CD4-positive, alpha-beta T cell treated with Interleukin-17A for 1 hour (primary cell): ENCODE measurements around the gene COPS8.

Source experiments
- DNase-seq: peaks from one replicate; pipeline ENCODE4 v3.0.0-alpha.2; 2020

COPS8 gene

DNA sequence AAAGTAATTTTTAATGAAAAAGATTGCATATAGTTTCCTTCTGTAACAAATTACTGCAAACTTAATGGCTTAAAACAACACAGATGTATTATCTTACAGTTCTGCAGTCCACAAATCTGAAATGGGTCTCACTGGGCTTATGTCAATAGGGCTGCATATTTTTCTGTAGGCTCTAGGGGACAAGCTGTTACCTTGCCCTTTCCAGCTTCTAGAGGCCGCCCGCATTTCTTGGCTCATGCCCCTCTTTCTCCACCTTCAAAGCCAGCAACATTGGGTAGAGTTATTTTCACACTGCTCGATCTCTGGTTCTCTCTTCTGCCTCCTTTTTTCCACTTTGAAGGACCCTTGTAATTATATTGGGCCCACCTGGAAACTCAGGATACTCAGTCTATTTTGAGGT is 16.7 kb downstream of the COPS8 start:
- no peak for DNase-seq

DNA sequence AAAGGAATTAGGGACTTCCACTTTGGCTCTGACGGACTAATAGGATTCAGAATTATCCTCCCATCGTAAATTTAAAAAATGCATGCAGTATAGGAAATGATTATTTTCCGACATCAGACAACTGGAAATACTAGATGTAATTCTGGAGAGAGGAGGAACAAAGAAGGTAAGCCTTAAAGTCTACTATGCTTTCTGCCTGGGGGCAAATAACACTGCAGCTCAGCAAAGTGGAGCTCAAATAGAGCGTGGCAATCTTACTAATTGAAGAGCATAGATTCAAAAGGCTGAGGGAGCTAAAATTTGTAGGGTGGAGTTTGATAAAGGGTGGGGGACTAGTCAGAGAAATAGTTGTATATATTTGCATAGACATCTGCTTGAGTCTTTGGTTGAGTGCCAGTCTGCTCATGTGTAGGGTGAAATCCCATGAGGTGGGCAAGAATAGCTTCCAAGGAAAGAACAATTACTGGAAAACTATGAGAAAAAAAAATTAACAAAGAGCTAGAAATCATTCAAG is 23.8 kb downstream of the COPS8 start:
- DNase-seq, result no peak

DNA sequence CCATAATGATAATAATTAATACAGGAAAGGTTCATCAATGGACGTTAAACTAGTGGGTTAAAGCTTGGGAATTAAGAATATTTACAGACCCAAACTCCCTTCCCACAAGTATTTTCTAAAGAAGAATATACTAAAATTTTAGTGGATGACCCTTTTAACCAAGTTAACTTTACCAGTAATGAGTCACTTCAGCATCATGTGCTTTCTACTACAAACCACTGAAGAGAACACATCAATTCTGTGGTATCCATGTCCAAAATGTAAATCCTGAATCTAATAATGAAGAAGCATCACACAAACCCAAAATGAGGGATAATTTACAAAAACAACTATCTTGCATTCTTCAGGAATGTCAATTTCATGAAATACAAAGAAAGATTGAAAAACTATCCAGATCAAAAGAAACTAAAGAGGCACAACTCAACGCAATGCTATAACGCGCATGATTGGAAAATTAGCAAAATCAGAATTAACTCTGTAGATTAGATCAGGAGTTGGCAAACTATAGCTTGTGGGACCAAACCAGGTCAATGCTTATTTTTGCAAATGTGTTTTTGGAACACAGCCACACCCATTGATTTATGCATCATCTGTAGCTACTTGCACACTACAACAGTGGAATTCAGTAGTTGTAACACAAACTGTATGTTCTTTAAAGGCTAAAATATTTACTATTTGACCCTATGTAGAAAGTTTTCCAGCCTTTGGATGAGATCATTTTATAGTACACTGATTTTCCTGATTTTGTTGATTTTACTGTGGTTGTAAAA is 27.5 kb downstream of the COPS8 start:
- DNase-seq, result no peak

DNA sequence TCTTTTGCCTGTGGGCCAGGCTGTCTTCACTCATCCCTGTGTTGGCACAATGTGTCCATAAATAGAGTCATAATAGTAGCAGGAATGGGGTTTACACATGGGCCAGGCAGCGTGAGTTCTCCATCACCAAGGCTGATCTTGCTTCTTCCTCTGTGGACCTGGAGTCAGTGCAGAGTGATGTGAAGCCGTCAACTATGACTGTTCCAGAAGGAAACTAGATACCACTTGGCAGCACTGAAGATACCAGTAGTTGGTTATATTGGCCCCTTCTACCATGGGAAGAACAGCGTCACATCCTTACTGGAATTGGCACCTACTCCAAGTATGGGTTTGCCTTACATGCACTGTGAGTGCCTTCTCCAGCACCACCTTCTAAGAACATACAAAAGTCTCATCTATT is 30.2 kb downstream of the COPS8 start:
- DNase-seq, result no peak

DNA sequence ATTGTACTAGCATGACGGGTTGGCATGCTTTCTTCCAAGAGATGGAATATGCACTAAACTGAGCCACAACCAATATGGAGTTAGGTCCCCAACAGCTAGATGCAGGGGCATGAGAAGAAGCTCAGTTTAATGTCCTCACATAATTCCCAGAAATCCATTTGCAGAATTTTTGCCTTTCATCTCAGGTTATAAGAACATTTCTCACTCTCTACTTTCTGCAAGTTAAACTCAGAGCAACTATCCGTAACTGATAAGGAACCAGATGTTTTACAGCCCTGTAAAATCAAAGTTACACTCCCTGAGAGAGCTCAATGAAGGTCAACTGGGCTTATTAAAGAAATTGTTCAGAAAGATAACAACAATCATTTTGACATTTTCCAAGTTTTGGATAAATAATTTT is 30.7 kb downstream of the COPS8 start:
- DNase-seq, result no peak

DNA sequence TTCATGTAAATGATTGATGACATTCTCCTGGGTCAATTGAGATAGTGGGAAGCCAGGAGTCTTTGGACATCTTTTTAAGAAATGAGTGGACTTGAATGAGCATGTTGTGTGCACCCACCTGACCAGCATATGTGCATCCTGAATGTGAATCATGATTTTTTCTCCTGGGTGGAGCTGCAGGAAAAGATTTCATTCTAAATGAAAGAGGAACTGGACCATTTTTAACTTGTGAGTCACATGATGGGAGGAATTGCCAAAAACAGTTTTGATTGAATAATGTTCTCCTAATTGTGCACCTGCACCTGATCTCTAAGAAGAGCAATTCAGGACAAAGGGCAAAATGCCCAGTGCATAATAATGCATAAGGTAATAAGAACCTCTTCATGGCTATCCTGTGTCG is 32.3 kb downstream of the COPS8 start:
- no peak for DNase-seq

DNA sequence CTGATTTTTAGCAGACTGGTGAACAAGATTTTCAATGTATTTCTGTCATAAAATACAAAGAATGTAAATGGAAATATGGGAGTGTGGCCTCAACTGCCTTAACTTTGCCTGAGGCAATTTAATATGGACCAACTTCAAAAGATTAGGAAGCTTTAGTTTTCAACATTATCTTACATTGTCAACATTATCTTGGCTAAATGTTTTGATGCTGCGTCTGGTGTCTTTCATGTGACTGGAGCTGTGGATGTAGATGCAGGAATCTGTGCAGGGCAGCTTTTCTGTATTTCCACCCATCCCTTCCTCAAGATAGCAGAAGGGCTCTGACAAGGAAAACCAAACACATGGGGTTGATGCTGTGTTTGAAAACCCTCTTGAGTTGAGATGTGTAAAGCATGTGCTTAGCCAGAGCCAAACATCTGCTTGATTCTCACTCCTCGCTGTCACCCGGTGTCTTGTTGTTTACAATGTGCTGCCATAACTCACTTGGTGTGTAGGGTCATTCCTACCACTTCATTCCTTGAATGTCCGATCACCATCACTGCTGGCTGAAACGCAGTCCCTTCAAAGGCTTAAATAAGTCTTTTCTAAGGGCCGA is 33.0 kb downstream of the COPS8 start:
- DNase-seq, result no peak

DNA sequence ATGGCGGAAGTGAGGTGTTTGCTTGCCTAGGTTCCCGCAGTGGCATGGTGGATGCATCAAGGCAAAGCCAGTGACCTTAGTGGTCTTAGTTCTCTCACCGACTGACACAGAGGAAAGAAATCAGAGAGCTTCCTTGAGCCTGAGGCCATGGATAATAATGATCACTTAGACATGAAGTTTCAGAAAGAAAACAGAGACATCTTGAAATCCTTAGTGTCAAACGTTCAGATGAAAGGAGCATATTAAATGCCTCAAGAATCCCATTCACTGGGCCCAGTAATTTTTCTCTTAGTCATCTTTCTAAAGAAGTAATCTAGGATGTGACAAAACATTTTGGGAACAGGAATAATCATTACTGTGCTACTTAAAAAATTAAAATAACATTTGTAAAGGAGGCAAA is 35.2 kb downstream of the COPS8 start:
- no peak for DNase-seq

DNA sequence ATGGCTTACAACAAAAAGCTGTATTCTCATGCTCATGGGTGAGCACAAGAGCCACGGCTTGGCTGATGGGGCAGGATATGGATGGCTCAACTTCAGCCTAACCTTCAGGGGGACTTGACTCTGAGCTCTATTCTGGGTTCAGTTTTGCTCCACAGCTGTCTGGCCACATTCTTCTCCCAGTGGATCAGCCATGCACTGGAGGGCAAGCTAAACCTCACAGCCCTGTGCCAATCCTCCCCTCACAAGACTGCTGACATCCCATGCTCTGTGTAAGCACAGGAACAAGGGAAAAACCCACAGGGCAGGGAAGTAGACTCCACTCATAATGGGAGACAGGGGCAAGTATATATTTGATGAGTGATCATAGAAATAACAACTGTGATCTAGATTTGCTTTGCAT is 35.6 kb downstream of the COPS8 start:
- no peak for DNase-seq

DNA sequence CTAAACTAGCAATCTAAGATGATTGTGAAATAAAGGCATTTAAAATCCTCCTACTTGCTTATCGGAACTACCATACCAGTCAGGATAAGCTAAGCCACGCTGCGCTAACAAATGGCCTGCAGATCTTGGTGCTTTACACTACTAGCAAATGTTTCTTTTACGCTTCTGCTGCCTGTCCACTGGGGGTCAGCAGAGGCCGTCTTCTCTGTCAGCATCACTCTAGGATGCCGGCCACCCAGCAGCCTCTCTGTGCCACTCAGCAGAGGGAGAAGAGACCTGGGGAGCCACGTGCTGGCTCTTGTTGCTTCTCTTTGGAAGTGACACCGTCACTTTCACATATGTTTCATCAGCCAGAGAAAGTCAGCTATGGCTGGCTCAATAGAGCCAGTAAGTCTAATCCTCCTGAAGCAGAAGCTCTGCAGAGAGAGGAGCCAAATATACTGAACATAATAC is 36.6 kb downstream of the COPS8 start:
- peak; percentile 14 for DNase-seq

DNA sequence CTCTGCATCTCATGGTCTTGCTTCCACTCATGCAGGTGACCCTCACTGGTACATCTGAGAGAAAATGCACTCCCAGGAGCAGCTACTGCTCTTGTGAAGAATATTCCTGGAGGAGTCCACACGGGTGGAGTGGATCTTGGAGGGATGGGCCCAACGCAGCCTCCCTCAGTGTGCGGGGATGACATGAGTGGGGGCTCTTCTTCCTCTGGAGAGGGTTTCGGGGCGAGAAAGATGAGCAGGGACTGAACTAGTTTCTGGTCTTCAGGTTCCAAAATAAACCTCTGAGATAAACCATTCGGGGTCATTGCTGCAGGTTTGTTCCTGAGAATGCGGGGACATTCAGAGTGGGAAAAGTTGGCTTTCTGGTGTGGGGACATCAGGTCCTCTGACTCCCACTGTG is 39.1 kb downstream of the COPS8 start:
- no peak for DNase-seq

DNA sequence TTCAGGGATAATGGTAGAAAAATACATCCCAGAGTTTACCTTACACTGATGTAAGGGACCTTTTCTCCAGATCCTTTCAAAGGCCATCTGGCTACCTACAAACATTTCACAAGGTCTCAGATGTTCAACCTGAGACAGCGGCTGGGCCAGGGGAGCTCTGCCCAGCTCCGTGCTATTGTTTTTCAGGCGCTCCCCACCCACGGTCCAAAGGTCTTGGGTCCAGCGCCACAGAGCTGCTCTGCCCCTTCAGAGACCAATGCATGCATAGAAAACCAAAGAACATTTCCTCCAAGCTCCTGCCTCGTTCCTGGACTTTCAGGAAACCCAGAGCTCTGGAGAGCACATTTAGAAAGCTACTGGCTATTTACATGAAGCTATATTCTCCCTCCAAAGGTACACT is 40.3 kb downstream of the COPS8 start:
- DNase-seq, result no peak

DNA sequence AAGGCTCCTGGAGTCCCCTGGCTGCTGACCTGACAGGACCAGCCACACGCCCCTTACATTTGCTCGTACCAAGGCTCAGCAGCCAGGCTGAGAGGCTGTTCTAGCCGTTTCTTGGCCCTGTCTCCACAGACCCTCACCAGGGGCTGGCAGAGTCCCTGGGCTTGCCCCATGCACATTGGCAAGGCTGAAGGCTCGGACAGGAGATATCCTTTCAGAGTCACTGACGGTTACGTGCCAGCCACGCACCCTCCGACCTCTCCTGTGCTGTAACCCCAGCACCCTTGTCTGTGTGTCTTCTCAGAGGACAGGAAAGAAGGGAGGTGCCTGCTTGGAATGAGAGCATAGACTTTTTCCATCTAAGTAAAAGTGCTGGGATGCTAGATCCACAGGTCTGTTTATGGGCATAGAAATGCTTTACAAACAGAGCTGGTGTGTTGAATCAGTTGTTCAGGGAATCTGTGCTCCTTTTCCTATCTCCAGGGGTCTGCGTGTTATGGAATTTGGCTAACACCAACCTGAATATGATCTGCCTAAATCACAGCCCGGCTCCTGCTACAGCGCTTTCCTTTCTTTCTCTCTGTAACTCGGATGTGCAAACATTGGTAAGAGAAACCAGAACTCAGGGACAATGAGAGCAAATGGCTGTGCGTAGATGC is 41.0 kb downstream of the COPS8 start:
- DNase-seq, result no peak

DNA sequence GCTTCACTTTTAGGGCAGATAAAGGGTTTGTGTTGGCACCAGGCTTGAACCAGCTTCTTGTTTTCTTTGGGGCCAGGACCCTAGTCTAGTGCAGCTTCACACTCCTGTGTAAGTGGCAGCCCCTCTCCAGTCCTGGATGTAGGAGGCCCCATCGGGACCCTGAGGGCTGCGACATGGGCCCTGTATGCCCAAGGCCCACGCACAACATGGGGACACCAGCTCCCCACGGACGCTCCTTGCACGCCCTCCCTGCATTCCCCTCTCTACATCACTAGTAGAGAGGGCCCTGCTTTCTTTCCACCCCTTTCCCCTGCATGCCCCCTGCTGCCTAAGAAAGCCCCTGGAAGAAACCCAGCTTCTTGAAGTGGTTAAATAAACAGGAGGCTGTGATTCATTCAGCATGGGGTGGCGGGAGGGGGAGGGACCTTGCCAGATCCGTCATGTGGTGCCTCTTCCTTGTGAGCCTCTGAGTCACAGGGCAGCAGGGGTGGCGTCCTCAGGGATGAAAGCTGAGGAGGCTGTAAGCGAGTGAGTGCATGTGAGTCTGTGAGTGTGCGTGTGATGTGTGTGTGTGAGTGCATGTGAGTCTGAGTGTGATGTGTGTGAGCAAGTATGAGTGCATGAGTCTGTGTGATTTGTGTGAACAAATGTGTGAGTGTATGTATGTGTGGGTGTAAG is 42.5 kb downstream of the COPS8 start:
- DNase-seq, result no peak

DNA sequence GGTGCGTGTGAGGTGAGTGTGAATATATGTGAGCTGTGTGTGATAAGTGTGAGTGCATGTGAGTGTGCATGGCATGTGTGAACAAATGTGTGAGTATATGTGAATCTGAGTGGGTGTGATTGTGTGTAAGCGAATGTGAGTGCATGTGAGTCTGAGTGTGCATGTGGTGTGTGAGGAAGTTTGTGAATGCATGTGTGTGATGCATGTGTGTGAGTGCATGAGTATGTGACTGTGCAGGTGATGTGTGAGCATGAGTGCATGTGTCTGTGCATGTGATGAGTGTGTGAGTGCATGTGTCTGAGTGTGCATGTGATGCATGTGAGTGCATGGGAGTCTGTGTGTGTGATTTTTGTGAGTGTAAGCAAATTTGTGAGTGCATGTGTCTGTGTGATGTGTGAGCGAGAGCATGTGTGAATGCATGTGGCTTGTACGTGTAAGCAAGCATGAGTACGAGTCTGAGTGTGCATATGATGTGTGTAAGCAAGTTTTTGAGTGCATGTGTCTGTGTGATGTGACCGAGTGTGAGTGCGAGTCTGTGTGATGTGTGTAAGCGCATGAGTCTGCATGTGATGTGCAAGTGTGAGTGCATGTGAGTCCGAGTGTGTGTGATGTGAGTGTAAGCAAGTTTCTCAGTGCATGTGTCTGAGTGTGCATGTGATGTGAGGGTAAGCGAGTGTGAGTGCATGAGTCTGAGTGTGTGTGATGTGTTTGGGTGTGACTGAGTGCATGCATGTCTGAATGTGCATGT is 43.3 kb downstream of the COPS8 start:
- no peak for DNase-seq

DNA sequence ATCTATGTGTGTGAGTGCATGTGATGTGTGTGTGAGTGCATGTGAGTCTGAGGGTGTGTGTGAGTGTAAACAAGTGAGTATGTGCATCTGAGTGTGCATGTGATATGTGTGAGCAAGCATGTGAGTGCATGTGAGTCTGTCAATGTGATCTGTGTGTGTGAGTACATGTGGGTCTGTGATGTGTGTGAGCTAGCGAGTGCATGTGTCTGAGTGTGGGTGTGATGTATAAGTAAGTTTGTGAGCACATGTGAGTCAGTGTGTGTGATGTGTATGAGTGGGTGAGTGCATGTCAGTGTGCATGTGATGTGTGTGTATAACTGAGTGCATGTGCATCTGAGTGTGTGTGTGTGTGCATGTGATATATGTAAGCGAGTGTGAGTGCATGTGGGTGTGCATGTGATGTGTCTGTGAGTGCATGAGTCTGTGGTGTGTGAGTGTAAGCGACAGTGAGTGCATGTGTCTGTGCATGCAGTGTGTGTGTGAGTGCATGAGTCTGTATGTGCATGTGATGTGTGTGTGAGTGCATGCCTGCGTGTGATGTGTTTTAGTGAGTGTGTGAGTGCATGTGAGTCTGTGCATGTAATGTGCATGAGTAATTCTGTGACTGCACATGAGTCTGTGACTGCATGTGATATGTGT is 44.1 kb downstream of the COPS8 start:
- no peak for DNase-seq

DNA sequence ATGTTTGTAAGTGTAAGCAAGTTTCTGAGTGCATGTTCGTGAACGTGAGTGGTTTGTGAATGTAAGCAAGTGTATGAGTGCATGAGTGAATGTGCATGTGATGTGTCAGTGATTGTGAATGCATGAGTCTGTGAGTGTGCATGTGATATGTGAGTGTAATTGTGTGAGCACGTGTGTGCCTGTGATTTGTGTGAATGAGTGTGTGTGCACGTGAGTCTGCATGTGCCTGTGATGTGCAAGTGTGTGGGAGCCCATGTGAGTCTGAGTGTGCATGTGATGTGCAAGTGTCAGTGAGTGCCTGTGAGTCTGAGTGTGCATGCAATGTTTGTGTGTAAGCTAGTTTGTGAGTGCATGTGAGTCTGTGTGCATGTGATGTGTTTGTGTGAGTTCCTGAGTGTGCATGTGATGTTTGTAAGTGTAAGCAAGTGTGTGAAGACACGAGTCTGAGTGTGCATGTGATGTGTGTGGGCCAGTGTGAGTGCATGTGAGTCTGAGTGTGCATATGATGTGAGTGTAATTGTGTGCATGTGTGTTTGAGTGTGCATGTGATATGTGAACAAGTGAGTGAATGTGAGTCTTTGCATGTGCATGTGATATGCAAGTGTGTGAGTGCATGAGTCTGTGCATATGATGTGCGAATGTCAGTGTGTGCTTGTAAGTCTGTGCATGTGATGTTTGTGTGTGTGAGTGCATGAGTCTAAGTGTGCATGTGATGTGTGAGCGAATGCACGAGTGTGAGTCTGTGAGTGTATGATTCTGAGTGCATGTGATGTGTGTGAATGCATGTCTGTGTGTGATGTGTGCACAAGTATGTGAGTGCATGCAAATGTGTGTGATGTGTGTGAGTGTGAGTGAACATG is 45.1 kb downstream of the COPS8 start:
- DNase-seq, result no peak

DNA sequence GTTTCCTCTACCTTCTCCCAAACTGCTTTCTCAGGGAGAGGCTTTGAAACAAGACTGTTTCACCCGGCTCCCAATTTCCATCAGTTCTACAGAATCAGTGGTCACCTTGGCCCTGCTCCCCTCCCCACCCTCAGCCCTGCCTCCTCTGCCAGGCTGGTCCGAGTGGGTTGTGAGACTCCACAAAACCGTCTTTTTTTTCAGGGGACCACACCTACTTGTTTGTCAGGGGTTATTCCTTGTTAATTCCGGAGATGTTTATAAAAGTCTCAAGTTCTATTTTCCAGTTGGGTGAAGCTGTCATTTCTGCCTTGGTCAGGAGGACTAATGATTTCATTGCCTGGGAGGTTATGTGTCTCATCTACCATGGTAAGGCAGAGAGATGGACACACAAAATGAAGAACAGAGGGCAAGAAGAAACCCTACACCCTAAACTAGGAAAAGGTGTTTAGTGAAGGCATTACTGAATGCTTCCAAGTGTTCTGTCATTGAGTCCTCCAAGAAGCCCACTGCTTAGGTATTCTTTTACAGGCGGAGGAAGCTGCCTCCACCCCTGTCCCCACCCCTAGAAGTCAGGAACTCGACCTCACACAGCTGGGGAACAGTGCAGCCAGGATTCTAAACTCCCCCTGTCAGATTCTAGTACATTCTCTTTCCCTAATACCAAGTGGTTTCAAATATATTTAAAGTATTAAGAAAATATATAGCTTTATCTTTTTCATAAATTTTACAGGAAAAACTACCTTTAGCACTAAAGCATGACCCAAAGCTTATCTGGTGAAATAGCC is 46.3 kb downstream of the COPS8 start:
- no peak for DNase-seq

DNA sequence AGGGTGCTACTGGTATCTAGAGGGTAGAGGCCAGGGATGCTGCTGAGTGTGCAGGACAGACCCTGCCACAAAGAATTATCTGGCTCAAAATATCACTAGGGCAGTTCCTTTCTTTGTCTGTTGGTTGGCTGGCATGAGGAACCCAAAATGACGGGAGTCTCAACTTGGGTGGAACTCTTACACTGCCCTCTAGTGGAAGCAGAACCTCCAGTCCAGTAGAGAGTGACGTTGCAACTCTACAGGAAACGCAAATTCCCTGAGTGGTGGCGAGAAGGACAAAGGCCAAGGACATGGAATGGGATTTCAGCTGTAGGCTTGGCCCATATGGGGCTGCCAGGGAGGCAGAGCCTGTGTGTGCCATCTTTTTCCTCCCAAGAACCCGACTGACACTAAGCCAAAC is 47.1 kb downstream of the COPS8 start:
- no peak for DNase-seq
